ENCODE results near the gene IGSF21.

IGSF21 gene

GRCh38 chr1:18107369-18108298 lies at the start of gene IGSF21:
IGSF21 (plus strand) TSS chr1:18107798; CDS start chr1:18108129, 331 bp downstream.
- DNase-seq = no peak

- DNase-seq = no peak
These were observed 49.2 kb upstream of the IGSF21 start for GRCh38 chr1:18058206-18058921.

GRCh38 chr1:18058981-18059605 lies 48.5 kb upstream of the IGSF21 start:
- no peak for DNase-seq

DNA sequence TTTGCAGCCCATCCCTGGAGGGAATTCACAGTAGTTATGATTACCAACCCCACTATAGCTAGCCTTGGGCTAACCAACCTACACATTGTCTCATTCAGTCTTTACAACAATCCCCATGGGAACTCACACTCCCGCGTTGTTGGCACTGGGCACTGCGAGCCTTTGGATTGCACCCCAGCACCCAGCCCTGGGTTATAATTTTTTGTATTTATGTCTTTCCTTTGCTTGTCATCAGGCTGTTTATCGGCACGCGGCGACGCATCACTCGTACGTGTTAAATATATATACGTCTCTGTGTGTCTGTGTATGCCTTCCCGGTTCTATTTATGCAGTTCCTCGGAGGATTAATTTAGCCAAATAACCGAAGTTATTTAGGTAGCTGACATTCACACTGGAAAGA lies 47.2 kb upstream of the IGSF21 start:
- DNase-seq = no peak

GRCh38 chr1:18062185-18062584 lies 45.4 kb upstream of the IGSF21 start:
- DNase-seq = no peak

DNA sequence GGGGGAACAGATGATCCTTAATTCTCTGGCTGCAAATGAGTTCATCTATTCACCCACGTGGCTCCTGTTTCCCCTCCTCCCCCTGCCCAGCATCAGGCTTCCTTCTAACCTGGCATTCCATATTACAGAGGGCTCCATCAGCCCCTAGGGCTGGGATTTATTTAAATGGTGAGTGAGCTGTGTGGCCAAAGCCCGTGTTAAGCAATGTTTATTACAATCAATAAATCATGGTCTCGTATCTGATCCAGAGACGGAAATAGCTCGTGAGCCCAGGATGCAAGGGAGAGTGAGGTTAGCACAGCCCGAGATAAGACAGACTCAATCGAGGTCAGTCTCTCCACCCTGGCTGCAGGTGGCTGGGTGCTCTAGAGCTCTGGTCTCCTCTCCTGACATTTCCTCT lies 43.1 kb upstream of the IGSF21 start:
- DNase-seq = no peak

GRCh38 chr1:18066576-18066975 lies 41.0 kb upstream of the IGSF21 start:
- DNase-seq = no peak

DNA sequence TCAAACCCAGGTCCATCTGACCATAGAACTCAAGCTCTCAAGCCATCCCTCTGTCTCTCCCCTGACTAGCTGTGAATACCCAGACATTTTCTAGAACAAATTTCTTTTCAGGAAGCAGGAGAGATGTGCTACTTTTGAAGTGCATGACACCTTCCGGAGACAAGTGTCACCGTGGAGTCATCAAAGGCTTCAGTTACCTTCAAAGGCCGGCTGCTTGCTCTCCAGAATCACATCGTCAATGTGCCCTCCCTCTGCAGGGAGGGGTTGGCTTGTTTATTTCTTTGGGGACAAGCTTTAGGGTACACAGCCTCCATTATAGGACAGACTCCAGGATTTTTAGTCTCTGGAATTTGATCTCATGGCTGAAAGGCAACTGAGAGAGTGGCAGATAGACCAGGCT lies 37.7 kb upstream of the IGSF21 start:
- DNase-seq = no peak

DNA sequence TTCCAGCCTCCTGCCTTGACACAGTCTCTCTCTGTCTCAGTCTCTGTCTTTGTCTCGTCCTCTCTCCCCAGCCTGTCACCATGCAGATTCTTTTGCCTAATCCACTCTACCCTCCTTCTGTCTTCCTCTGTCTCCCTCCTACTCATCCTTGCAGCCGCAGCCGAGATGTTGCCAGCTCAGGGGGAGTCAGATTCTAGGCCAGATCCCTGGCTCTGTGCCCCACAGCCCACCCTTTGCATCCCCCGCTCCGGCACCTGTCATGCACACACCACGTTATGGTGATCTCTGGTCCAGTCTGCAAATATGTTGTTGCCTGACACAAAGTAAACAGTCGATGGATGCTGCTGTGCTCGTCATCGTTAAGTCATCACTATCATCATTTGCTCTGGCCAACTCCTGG lies 35.5 kb upstream of the IGSF21 start:
- no peak for DNase-seq

DNA sequence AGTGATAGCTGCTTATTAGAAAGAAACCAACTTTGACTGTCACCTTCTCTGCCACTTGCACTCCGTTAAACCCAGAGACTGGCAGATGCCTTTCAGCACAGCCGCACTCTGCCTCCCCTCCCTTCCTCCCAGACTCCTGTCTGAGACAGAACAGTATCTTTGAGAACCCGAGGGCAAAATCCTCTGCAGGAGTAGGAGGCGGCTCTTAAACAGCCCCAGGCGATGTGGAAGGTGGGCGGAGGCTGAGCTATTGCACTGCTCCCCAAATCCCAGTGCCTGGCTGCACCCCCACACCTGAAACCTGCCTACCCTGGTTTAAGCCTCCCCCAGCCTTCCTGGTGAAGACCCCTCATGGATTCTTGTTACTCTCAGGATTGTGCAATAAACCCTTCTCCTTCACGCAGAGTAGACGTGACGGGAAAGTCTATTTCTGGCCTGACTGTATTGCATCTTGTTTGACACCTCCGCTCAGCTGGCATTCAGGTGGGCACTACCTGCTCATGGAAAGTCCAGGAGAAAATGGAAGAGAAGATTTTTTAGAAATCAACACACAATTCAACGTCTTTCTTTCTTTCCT lies 34.4 kb upstream of the IGSF21 start:
- DNase-seq = no peak

DNA sequence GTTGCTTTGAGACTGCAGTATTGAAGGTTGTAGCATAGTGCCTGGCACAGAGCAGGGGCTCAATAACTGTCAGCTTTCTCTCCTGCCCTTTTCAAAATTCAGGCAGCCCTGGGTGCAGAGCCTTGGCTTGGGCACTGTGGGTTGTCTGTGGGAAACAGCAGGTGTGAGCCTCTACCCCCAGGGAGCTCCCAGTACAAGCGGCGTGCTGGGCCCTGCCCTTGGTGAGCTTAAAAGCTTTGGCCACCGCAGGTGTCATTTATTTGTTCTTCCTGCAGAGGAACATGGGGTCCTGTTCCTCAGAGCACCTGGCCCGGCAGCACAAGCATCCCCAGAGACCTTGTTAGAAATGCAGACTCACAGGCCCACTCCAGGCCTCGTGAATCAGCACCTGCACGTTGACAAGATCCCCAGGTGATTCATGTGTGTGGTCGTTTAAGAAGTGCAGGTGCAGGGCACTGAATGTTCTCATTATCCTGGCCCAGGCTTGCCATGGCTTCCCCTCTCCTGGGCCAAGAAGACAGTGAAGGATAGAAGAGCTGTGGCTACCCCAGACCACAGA lies 29.9 kb upstream of the IGSF21 start:
- no peak for DNase-seq

- DNase-seq = no peak
These were observed 27.5 kb upstream of the IGSF21 start for GRCh38 chr1:18079941-18080735.

DNA sequence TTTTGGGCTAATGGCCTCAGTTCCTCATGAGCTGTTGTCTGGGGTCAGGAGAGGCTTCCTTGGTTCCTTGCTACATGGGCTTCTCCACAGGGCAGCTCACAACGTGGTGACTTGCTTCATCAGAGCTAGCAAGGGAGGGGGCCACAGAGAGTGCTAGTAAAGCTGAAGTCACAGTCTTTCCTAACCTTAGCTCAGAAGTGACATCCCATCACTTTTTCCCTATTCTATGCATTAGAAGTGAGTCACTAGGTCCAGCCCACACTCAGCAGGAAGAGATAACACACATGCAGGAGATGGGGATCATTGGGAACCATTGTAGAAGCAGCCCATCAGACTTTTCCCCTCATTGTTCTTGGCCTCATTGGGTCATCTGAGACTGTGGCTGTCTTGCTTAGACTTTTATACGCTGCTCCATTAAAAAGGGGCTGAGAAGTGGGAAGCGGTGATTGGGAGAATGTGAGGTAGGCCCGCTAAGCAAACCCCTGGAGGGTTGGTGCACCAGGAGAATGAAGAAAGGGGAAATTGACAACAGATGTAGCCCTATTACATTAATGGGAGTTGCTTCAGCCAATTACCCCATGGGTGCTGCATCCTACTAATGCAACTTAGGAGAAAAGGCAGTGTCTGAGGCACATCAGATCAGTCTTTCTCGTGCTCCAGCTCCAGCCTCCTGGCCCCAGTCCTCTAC lies 22.1 kb upstream of the IGSF21 start:
- DNase-seq = no peak

GRCh38 chr1:18088077-18088594 lies 19.5 kb upstream of the IGSF21 start:
- no peak for DNase-seq

- DNase-seq = no peak
These were observed 18.1 kb upstream of the IGSF21 start for GRCh38 chr1:18089488-18089887.

DNA sequence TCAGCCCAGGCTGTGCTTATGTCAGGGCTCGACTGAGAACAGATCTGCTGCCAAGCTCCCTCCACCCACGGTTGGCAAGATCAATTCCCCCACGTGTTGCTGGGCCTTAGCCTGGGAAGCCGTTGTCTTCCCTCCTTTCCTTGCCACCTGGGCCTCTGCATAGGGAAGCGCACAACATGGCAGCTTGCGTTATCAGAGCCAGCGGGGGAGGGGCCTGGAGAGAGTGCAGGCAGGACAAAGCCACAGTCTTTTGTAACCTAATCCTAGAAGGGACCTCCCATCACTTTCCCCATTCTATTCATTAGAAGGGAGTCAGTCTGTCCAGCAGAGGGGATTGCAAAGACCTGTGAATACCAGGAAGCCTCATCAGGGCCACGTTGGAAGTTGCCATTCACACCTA lies 17.0 kb upstream of the IGSF21 start:
- DNase-seq = no peak

DNA sequence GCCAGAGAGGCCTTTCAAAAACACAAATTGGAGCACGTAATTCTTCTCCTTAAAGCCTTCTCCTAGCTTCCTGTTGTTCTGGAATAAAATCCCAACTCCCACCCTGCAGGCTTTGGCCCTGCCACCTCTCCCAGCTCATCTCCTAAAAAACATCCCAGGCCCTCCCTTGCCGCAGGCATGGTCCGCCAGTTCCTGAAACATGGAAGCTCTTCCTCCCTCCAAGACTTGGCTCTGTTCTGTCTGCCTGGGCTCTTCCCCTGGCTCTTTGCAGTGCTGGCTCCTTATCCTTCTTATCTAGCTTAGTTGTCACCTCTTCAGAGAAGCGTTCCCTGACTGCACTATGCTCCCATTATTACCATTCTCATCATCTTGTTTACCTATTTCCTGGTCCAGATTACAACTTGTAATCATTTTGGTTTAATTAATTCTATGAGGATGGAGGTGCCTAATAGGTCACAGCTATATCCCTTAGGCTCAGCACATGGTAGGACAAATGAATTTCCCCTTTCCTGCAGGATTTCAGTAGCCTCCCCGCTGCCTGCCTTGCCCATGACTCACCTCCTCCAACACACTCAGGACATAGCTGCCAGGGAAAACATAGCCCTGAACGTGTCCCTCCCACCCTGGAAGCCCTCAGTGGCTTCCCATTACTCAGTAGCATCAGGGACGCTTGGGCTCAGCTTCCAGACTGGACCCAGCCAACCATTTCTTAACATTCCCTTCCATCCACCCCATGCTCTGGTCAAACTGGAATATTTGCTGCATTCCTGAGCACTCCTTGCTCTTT lies 15.7 kb upstream of the IGSF21 start:
- DNase-seq = no peak

DNA sequence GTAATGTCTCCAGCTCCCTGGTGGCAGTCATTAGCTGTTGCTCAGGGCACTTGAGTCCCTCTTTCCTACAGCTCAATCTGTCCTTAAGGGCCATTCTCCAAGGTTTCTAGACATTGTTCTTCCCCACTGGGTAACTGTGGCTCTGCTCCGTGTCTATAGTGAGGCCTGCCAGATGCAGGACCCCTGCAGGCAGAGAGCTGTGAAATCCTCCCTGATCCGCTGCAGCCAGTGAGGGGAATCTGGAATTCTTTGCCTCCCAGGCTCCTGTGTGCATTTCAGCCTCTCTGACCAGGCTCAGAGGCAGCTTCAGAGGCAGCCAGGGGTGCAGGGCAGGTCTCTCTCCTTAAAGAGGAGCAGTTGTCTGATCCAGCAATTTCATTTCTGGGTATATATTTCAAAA lies 14.4 kb upstream of the IGSF21 start:
- DNase-seq = no peak

DNA sequence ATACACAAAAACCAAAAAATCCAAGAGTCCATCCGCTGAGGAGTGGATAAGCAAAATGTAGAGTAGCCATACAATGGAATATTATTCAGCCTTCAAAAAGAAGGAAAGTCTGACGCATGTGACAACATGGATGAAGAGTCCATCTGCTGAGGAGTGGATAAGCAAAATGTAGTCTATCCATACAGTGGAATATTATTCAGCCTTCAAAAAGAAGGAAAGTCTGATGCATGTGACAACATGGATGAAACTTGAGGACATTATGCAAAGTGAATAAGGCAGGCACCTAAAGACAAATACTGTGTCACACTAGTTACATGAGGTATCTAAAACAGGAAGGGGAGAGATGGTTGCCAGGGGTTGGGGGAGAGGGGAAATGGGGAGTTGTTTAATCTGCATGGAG lies 14.0 kb upstream of the IGSF21 start:
- DNase-seq = no peak

DNA sequence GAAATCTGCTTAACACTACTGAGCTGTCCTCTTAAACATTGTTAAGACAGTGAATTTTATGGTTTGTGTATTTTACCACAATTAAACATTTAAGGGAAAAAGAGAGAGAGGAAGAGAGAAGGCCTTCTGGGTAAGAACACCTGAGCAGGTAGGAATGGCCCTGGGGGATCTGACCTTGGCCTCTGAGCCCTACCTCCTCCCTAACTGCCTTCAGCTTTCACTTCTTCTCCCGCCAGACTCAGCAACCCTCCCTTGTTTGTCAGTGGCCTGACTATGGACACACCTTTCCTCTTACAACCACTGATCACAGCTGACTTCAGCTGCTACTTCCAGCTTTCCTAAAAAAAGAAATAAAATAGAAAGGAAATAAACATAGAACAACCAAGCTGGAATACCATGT lies 13.5 kb upstream of the IGSF21 start:
- no peak for DNase-seq

DNA sequence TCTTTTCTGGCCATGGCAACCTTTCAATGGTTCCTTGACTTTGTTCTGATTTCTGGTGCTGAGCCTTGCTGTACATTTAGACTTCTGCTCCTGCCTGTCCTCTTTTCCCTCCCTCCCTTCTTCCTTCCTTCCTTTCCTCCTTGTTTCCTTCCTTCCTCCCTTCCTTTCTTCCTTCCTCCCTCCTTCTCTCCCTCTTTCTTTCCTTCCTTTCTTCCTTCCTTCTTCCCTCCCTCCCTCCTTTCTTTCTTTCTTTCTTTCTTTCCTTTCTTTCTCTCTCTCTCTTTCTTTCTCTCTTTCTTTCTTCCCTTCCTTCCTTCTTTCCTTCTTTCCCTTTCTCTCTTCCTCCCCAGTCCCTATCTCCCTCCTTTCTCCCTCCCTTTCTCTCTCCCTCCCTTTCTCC lies 10.4 kb upstream of the IGSF21 start:
- no peak for DNase-seq
